Thymus (tissue), 11 donors: Measurements from ENCODE around the gene LZTFL1. TPM values are rescaled to one million over a fixed set of nuclear protein-coding genes. Genes with fewer than 3 reads are reported as not detected.

ENCODE experiments used
- DNase-seq, 9 donors: peaks; one replicate each; pipeline ENCODE4 v3.0.0-alpha.2; 2013; ENCODE audit warnings: low spot score in 9 of 9, low read depth in 6 of 9, missing footprints in 1 of 9
- H3K27ac ChIP-seq, 2 donors: one replicate each; pipeline ENCODE4 v1.5.1; 2013; ENCODE audit warnings: control low read depth in 1 of 2, low read depth in 1 of 2, low read length in 1 of 2, mild to moderate bottlenecking in 1 of 2, moderate library complexity in 1 of 2
- H3K27me3 ChIP-seq, 2 donors: one replicate each; pipeline ENCODE4 v1.5.1; 2013; ENCODE audit warnings: low read length in 1 of 2; ENCODE audit not compliant: control insufficient read depth in 2 of 2, insufficient read depth in 1 of 2
- H3K36me3 ChIP-seq, 2 donors: one replicate each; pipeline ENCODE4 v1.5.1; 2013; ENCODE audit warnings: low read length in 1 of 2, mild to moderate bottlenecking in 1 of 2, moderate library complexity in 1 of 2; ENCODE audit not compliant: control insufficient read depth in 2 of 2, insufficient read depth in 2 of 2
- H3K4me1 ChIP-seq, 2 donors: one replicate each; pipeline ENCODE4 v1.5.1; 2013; ENCODE audit warnings: low read length in 2 of 2; ENCODE audit not compliant: control insufficient read depth in 2 of 2, insufficient read depth in 2 of 2
- H3K4me3 ChIP-seq, 2 donors: one replicate each; pipeline ENCODE4 v1.5.1; 2013; ENCODE audit warnings: low read length in 2 of 2, control low read depth in 1 of 2, mild to moderate bottlenecking in 1 of 2
- H3K9me3 ChIP-seq, 2 donors: one replicate each; pipeline ENCODE4 v1.5.1; 2013; ENCODE audit warnings: low read length in 1 of 2, mild to moderate bottlenecking in 1 of 2; ENCODE audit not compliant: control insufficient read depth in 2 of 2, insufficient read depth in 1 of 2
- WGBS: extraction: QIAGEN DNeasy Blood & Tissue Kit; methylation state at CpG from one replicate; pipeline ENCODE4 v1.1.7; 2013; 5-methylcytosine and 5-hydroxymethylcytosine counted together
- polyA plus RNA-seq: library from polyadenylated mRNA; stranded (reverse); fragments of 200-250 nt; gene quantifications from one replicate; pipeline ENCODE4 v1.2.3, GENCODE V29; 2013
- total RNA-seq: library from RNA; stranded (reverse); fragments of 120-200 nt; gene quantifications from one replicate; pipeline ENCODE4 v1.2.4, GENCODE V29; 2013
- donor health status: healthy.

LZTFL1 gene
- total and polyA plus RNA-seq, 2 donors = 42.8 to 191 TPM

- Histone ChIP-seq H3K9me3 (no peaks in the 10 kb centered on the region), H3K27me3 (peaks cover 0 to 47% of the 10 kb centered on the region in 2 donors), H3K27ac (no peak overlapping the region), H3K36me3 (no peaks in the 10 kb centered on the region), H3K4me3 (no peak overlapping the region), H3K4me1 (peaks cover 5 to 13% of the 10 kb centered on the region in 2 donors)
- DNase-seq = no peak
- WGBS = 78% methylated on average over 7 of the region's 7 CpGs
These were observed 68.0 kb downstream of the LZTFL1 start for GRCh38 chr3:45773714-45774449.

Other genes starting within 250 kb of the LZTFL1 start
- gene LIMD1, start 247.4 kb downstream of the LZTFL1 start, total RNA-seq = 9.9 TPM
- gene LIMD1, start 247.4 kb downstream of the LZTFL1 start, polyA plus RNA-seq = 6.7 TPM
- 47.2 TPM for gene SACM1L, start 152.7 kb downstream of the LZTFL1 start, total RNA-seq
- gene SACM1L, start 152.7 kb downstream of the LZTFL1 start, polyA plus RNA-seq = 58.3 TPM
- gene SLC6A20, start 45.6 kb downstream of the LZTFL1 start, total RNA-seq = 0.42 TPM
- 2.4 TPM for gene SLC6A20, start 45.6 kb downstream of the LZTFL1 start, polyA plus RNA-seq
- 214 TPM for gene CCR9, start 44.4 kb upstream of the LZTFL1 start, total RNA-seq
- 133 TPM for gene CCR9, start 44.4 kb upstream of the LZTFL1 start, polyA plus RNA-seq
- 10.4 TPM for gene CXCR6, start 101.3 kb upstream of the LZTFL1 start, total RNA-seq
- gene CXCR6, start 101.3 kb upstream of the LZTFL1 start, polyA plus RNA-seq = 8.5 TPM
- gene FYCO1, start 153.7 kb upstream of the LZTFL1 start, total RNA-seq = 7.8 TPM
- 8.1 TPM for gene FYCO1, start 153.7 kb upstream of the LZTFL1 start, polyA plus RNA-seq
- 4.2 TPM for gene XCR1, start 185.4 kb upstream of the LZTFL1 start, total RNA-seq
- 5.7 TPM for gene XCR1, start 185.4 kb upstream of the LZTFL1 start, polyA plus RNA-seq